OCI-LY3 (cell line): ENCODE measurements around the gene SYNGR2.

Experiments used
- H2AFZ ChIP-seq: fragments of 200-600, 300-600 bp; shearing (Covaris generic); 2 replicates; pipeline ENCODE4 v1.6.0; 2014; ENCODE audit warnings: antibody characterized with exemption, low read depth, low read length
- H3K27ac ChIP-seq: fragments of 200-600, 300-600 bp; sonication (generic); 2 replicates; pipeline ENCODE4 v1.5.1; 2014; ENCODE audit warnings: mild to moderate bottlenecking, low read length, moderate library complexity, mixed read lengths
- H3K27me3 ChIP-seq: fragments of 200-600, 300-600 bp; sonication (generic); 2 replicates; pipeline ENCODE4 v1.6.1; 2014; ENCODE audit warnings: low read depth, low read length, mixed read lengths
- H3K36me3 ChIP-seq: fragments of 200-600, 300-600 bp; sonication (generic); replicated peaks from 2 replicates; pipeline ENCODE3; 2014; ENCODE audit warnings: low read depth, low read length, mixed read lengths
- H3K4me1 ChIP-seq: fragments of 300-600, 200-600 bp; sonication (generic); 2 replicates; pipeline ENCODE4 v1.6.1; 2014; ENCODE audit warnings: low read length, mixed read lengths
- H3K4me2 ChIP-seq: fragments of 200-600, 300-600 bp; sonication (generic); 2 replicates; pipeline ENCODE4 v1.6.1; 2014; ENCODE audit warnings: low read length, mixed read lengths
- H3K4me3 ChIP-seq: fragments of 300-600, 200-600 bp; sonication (generic); 2 replicates; pipeline ENCODE4 v1.5.1; 2014; ENCODE audit warnings: antibody characterized with exemption, mild to moderate bottlenecking, low read length, moderate library complexity
- H3K79me2 ChIP-seq: fragments of 300-600, 200-600 bp; shearing (Covaris generic); 2 replicates; pipeline ENCODE4 v1.6.1; 2014; ENCODE audit warnings: mild to moderate bottlenecking, low read length, mixed read lengths
- H3K9ac ChIP-seq: fragments of 300-600, 200-600 bp; shearing (Covaris generic); 2 replicates; pipeline ENCODE4 v1.6.0; 2014; ENCODE audit warnings: mild to moderate bottlenecking, low read length, moderate library complexity
- H3K9me3 ChIP-seq: fragments of 200-600, 300-600 bp; shearing (Covaris generic); 2 replicates; pipeline ENCODE4 v1.6.1; 2014; ENCODE audit warnings: low read length, mixed read lengths; ENCODE audit not compliant: insufficient read depth
- H4K20me1 ChIP-seq: fragments of 200-600, 300-600 bp; sonication (generic); 2 replicates; pipeline ENCODE4 v1.6.1; 2016; ENCODE audit warnings: low read length, mixed read lengths; ENCODE audit not compliant: insufficient read depth
- CTCF ChIP-seq: fragments of 200-600, 300-600 bp; sonication (generic); IDR thresholded peaks from 2 replicates; pipeline ENCODE4 v1.5.1; 2014; ENCODE audit warnings: antibody characterized with exemption, low read length, low read depth
- EZH2phosphoT487 ChIP-seq: fragments of 200-600 bp; shearing (Covaris generic); IDR thresholded peaks from 2 replicates; pipeline ENCODE4 v1.6.1; 2018; ENCODE audit warnings: antibody characterized with exemption, mixed run types, low read depth

Gene SYNGR2

GRCh38 chr17:78197147-78197832, 28.9 kb downstream of the SYNGR2 start:
- Histone ChIP-seq H2AFZ (no peak overlapping the region), H3K4me1 (peaks cover 5% of the 10 kb centered on the region), H3K9me3 (no peaks in the 10 kb centered on the region), H3K4me3 (no peak overlapping the region), H4K20me1 (0 out of 2 replicates have a peak, but pooled peaks cover 3% of the 10 kb centered on the region), H3K9ac (no peak overlapping the region), H3K27ac (no peak overlapping the region), H3K4me2 (no peak overlapping the region), H3K36me3 (peaks cover 38% of the 10 kb centered on the region), H3K79me2 (peaks cover 36% of the 10 kb centered on the region), H3K27me3 (no peaks in the 10 kb centered on the region)
- TF ChIP-seq CTCF (no peak), EZH2phosphoT487 (no peak)

GRCh38 chr17:78200451-78200850, 32.1 kb downstream of the SYNGR2 start:
- Histone ChIP-seq H3K4me2 (no peak overlapping the region), H4K20me1 (0 out of 2 replicates have a peak, but pooled peaks cover 3% of the 10 kb centered on the region), H2AFZ (no peak overlapping the region), H3K4me3 (no peak overlapping the region), H3K79me2 (peaks cover 27% of the 10 kb centered on the region), H3K27me3 (no peaks in the 10 kb centered on the region), H3K9me3 (no peaks in the 10 kb centered on the region), H3K27ac (no peak overlapping the region), H3K4me1 (peaks cover 5% of the 10 kb centered on the region), H3K9ac (no peak overlapping the region), H3K36me3 (peaks cover 52% of the 10 kb centered on the region)
- no peak for TF ChIP-seq EZH2phosphoT487
- TF ChIP-seq CTCF = no peak

GRCh38 chr17:78202666-78203065, 34.3 kb downstream of the SYNGR2 start:
- Histone ChIP-seq H2AFZ (no peak overlapping the region), H3K9ac (no peak overlapping the region), H3K27me3 (no peaks in the 10 kb centered on the region), H3K36me3 (peaks cover 39% of the 10 kb centered on the region), H3K4me2 (no peak overlapping the region), H3K4me3 (no peak overlapping the region), H3K4me1 (peaks cover 5% of the 10 kb centered on the region), H3K79me2 (peaks cover 18% of the 10 kb centered on the region), H4K20me1 (0 out of 2 replicates have a peak, but pooled peaks cover 3% of the 10 kb centered on the region), H3K9me3 (no peaks in the 10 kb centered on the region), H3K27ac (no peak overlapping the region)
- TF ChIP-seq CTCF (no peak), EZH2phosphoT487 (no peak)

- H3K27ac ChIP-seq = no peak overlapping the region
- H3K4me1 ChIP-seq = no peaks in the 10 kb centered on the region
- no peak overlapping the region for H2AFZ ChIP-seq
- H3K27me3 ChIP-seq = no peaks in the 10 kb centered on the region
- 0 out of 2 replicates have a peak, but pooled peaks cover 2% of the 10 kb centered on the region for H4K20me1 ChIP-seq
- peaks cover 12% of the 10 kb centered on the region for H3K79me2 ChIP-seq
- no peak overlapping the region for H3K4me2 ChIP-seq
- no peak overlapping the region for H3K4me3 ChIP-seq
- no peak overlapping the region for H3K9ac ChIP-seq
- no peaks in the 10 kb centered on the region for H3K9me3 ChIP-seq
- TF ChIP-seq EZH2phosphoT487 (no peak), CTCF (no peak)
- peaks cover 25% of the 10 kb centered on the region for H3K36me3 ChIP-seq
These were observed 36.2 kb downstream of the SYNGR2 start for GRCh38 chr17:78204387-78205123.
